SK-N-SH (cell line): Measurements from ENCODE around the gene GALNT13. TPM values are rescaled to one million over a fixed set of nuclear protein-coding genes. Genes with fewer than 3 reads are reported as not detected.

Experiments
- CTCF ChIA-PET: fragments of 300-600, 350-600 bp; formaldehyde crosslinking; extraction: SDS; loops from one replicate; lab custom pipeline; 2021; lab: Yijun Ruan, JAX
- POLR2A ChIA-PET: fragments of 350-600 bp; sonication (Branson Sonifier 250); formaldehyde crosslinking; extraction: SDS; loops from one replicate; lab custom pipeline; 2020; ENCODE audit warnings: antibody characterized with exemption, inconsistent platforms; lab: Yijun Ruan, JAX
- DNase-seq: peaks from one replicate; pipeline ENCODE4 v3.0.0; 2012
- H2AFZ ChIP-seq: fragments of 200-600 bp; sonication (generic); 2 replicates; pipeline ENCODE4 v1.8.1; 2016; ENCODE audit warnings: antibody characterized with exemption, mild to moderate bottlenecking, low read depth
- H3F3A ChIP-seq: fragments of 200-600 bp; sonication (generic); replicated peaks from 2 replicates; pipeline ENCODE3; 2016; ENCODE audit warnings: antibody characterized with exemption, mild to moderate bottlenecking; ENCODE audit not compliant: insufficient read depth
- H3K27ac ChIP-seq, 2 experiments: fragments of 200-500 bp in 1 of 2; fragments of 200-600 bp in 1 of 2; sonication (Bioruptor generic) in 1 of 2; sonication (generic), shearing (Covaris generic) in 1 of 2; 2 replicates each; pipeline versions ENCODE4 v1.5.1 to v1.6.1; 2014 to 2016; ENCODE audit warnings: low read depth in 2 of 2, inconsistent platforms in 1 of 2, low read length in 1 of 2, mild to moderate bottlenecking in 1 of 2, mixed read lengths in 1 of 2
- H3K27me3 ChIP-seq: fragments of 200-600 bp; sonication (generic), shearing (Covaris generic); 2 replicates; pipeline ENCODE4 v1.6.1; 2016; ENCODE audit warnings: mixed run types; ENCODE audit not compliant: insufficient read depth
- H3K36me3 ChIP-seq, 2 experiments: fragments of 200-500 bp in 1 of 2; fragments of 200-600 bp in 1 of 2; sonication (Bioruptor generic) in 1 of 2; sonication (generic) in 1 of 2; replicated peaks in 1 of 2; 2 replicates each; pipeline versions ENCODE3 to v1.5.1; 2014 to 2016; ENCODE audit warnings: low read length in 1 of 2, mild to moderate bottlenecking in 1 of 2; ENCODE audit not compliant: insufficient read depth in 2 of 2, control insufficient read depth in 1 of 2
- H3K4me1 ChIP-seq, 2 experiments: fragments of 200-500 bp in 1 of 2; fragments of 200-600 bp in 1 of 2; sonication (Bioruptor generic) in 1 of 2; sonication (generic), shearing (Covaris generic) in 1 of 2; 2 replicates each; pipeline versions ENCODE4 v1.5.1 to v1.6.1; 2014 to 2016; ENCODE audit warnings: low read depth in 1 of 2, low read length in 1 of 2, mixed run types in 1 of 2; ENCODE audit not compliant: insufficient read depth in 2 of 2, control insufficient read depth in 1 of 2
- H3K4me2 ChIP-seq: fragments of 200-600 bp; sonication (generic), shearing (Covaris generic); 2 replicates; pipeline ENCODE4 v1.6.1; 2017; ENCODE audit warnings: mixed run types
- H3K4me3 ChIP-seq, 2 experiments: fragments of 200-500 bp in 1 of 2; fragments of 200-600 bp in 1 of 2; sonication (Bioruptor generic) in 1 of 2; sonication (generic), shearing (Covaris generic) in 1 of 2; 2 replicates each; pipeline versions ENCODE4 v1.5.1 to v1.8.1; 2014 to 2016; ENCODE audit warnings: low read depth in 2 of 2, inconsistent platforms in 1 of 2, low read length in 1 of 2, mild to moderate bottlenecking in 1 of 2, mixed read lengths in 1 of 2, moderate library complexity in 1 of 2
- H3K79me2 ChIP-seq: fragments of 200-600 bp; sonication (generic); 2 replicates; pipeline ENCODE4 v1.8.1; 2017; ENCODE audit warnings: mild to moderate bottlenecking; ENCODE audit not compliant: insufficient read depth
- H3K9ac ChIP-seq: fragments of 200-600 bp; sonication (generic); 2 replicates; pipeline ENCODE4 v1.6.1; 2017; ENCODE audit warnings: mixed run types
- H3K9me2 ChIP-seq: fragments of 200-600 bp; sonication (generic); 2 replicates; pipeline ENCODE4 v1.6.1; 2017; ENCODE audit warnings: mixed run types
- H3K9me3 ChIP-seq: fragments of 200-600 bp; sonication (generic); 2 replicates; pipeline ENCODE4 v1.6.1; 2017; ENCODE audit warnings: mixed run types, mild to moderate bottlenecking, moderate library complexity
- H4K20me1 ChIP-seq: fragments of 200-600 bp; sonication (generic); 2 replicates; pipeline ENCODE4 v1.6.1; 2017; ENCODE audit warnings: mild to moderate bottlenecking, mixed run types; ENCODE audit not compliant: insufficient read depth
- CHD2 ChIP-seq: fragments of 150-350 bp; IDR thresholded peaks from 2 replicates; pipeline ENCODE4 v1.6.1; 2018; ENCODE audit warnings: low read length; ENCODE audit not compliant: partially characterized antibody
- CTCF ChIP-seq: fragments of 200-600 bp; sonication (generic); IDR thresholded peaks from 2 replicates; pipeline ENCODE4 v1.6.1; 2017; ENCODE audit warnings: antibody characterized with exemption, mild to moderate bottlenecking, moderate library complexity
- ELF1 ChIP-seq: IDR thresholded peaks from 2 replicates; pipeline ENCODE4 v1.4.0; 2012
- EP300 ChIP-seq, 2 experiments: IDR thresholded peaks; 2 replicates each; pipeline versions ENCODE4 v1.4.0 to v1.6.1; 2012; ENCODE audit warnings: borderline replicate concordance in 1 of 2, low read depth in 1 of 2, low read length in 1 of 2
- EZH2phosphoT487 ChIP-seq: fragments of 200-600 bp; sonication (generic); IDR thresholded peaks from 2 replicates; pipeline ENCODE4 v1.6.1; 2017; ENCODE audit warnings: low read depth, mixed run types, mild to moderate bottlenecking, antibody characterized with exemption, moderate library complexity, borderline replicate concordance
- FOSL2 ChIP-seq: IDR thresholded peaks from 2 replicates; pipeline ENCODE4 v1.4.0; 2012; ENCODE audit warnings: low read depth, mild to moderate bottlenecking, moderate library complexity, borderline replicate concordance
- FOXJ3 ChIP-seq: sonication (generic); formaldehyde crosslinking; IDR thresholded peaks from 2 replicates; pipeline ENCODE4 v1.5.1; 2020; ENCODE audit warnings: mild to moderate bottlenecking, missing genetic modification reagents
- MAX ChIP-seq: IDR thresholded peaks from 2 replicates; pipeline ENCODE4 v1.4.0; 2012; ENCODE audit warnings: low read depth
- MEF2A ChIP-seq: IDR thresholded peaks from 2 replicates; pipeline ENCODE4 v1.4.0; 2012; ENCODE audit warnings: low read depth, borderline replicate concordance
- MXI1 ChIP-seq: IDR thresholded peaks from 2 replicates; pipeline ENCODE4 v1.6.1; 2012; ENCODE audit warnings: mild to moderate bottlenecking, low read depth, low read length, improper control_type of control experiment
- NFIC ChIP-seq: IDR thresholded peaks from 2 replicates; pipeline ENCODE4 v1.4.0; 2012; ENCODE audit warnings: borderline replicate concordance
- NRF1 ChIP-seq: IDR thresholded peaks from 2 replicates; pipeline ENCODE4 v1.6.1; 2012; ENCODE audit warnings: low read depth, mild to moderate bottlenecking, low read length
- POLR2AphosphoS5 ChIP-seq: IDR thresholded peaks from 2 replicates; pipeline ENCODE4 v1.6.1; 2012; ENCODE audit warnings: low read depth, low read length
- RAD21 ChIP-seq: IDR thresholded peaks from 2 replicates; pipeline ENCODE4 v1.6.1; 2012; ENCODE audit warnings: mild to moderate bottlenecking, low read length
- RCOR1 ChIP-seq: fragments of 150-350 bp; IDR thresholded peaks from 2 replicates; pipeline ENCODE4 v1.6.1; 2017; ENCODE audit warnings: antibody characterized with exemption, low read length
- REST ChIP-seq: IDR thresholded peaks from 2 replicates; pipeline ENCODE4 v1.6.1; 2012; ENCODE audit warnings: mild to moderate bottlenecking, low read depth, low read length, moderate library complexity
- RFX5 ChIP-seq: IDR thresholded peaks from 2 replicates; pipeline ENCODE4 v1.6.1; 2012; ENCODE audit warnings: mild to moderate bottlenecking, improper control_type of control experiment, low read length
- RXRA ChIP-seq: IDR thresholded peaks from 2 replicates; pipeline ENCODE4 v1.4.0; 2012; ENCODE audit warnings: low read depth, mild to moderate bottlenecking, borderline replicate concordance
- SMC3 ChIP-seq: IDR thresholded peaks from 2 replicates; pipeline ENCODE4 v1.6.1; 2012; ENCODE audit warnings: low read depth, low read length, improper control_type of control experiment
- TAF1 ChIP-seq: IDR thresholded peaks from 2 replicates; pipeline ENCODE4 v1.6.1; 2012; ENCODE audit warnings: low read depth, mild to moderate bottlenecking, low read length, moderate library complexity, borderline replicate concordance
- TCF12 ChIP-seq: IDR thresholded peaks from 2 replicates; pipeline ENCODE4 v1.4.0; 2012
- TEAD4 ChIP-seq: IDR thresholded peaks from 2 replicates; pipeline ENCODE4 v1.4.0; 2012; ENCODE audit warnings: mild to moderate bottlenecking, borderline replicate concordance; ENCODE audit not compliant: insufficient read depth
- USF2 ChIP-seq: fragments of 150-350 bp; IDR thresholded peaks from 2 replicates; pipeline ENCODE4 v1.6.1; 2017; ENCODE audit warnings: antibody characterized with exemption, low read length, low read depth, borderline replicate concordance
- YY1 ChIP-seq: IDR thresholded peaks from 2 replicates; pipeline ENCODE4 v1.4.0; 2012; ENCODE audit warnings: low read depth, mild to moderate bottlenecking
- WGBS: methylation state at CpG from one replicate; pipeline ENCODE4 v1.1.6; 2017; ENCODE audit warnings: low lambda C conversion rate; 5-methylcytosine and 5-hydroxymethylcytosine counted together
- polyA plus RNA-seq, 3 experiments: library from polyadenylated mRNA; depleted of rRNA; stranded (reverse); fragments of >200 nt; gene quantifications; 2 replicates each; pipeline ENCODE4 v1.2.3, GENCODE V29; 2012

Gene GALNT13
- polyA plus RNA-seq, 1 of the 3 experiments (the other 2 are of a cell fraction): 0.33 TPM

- ChIA-PET POLR2A (no interaction called here), CTCF (interaction anchor here (0.6 to 1.9 kb wide), 5 partner anchors 10 to 926 kb away, joined by 3 to 9 read pairs (median 3); no protein-coding TSS in a partner anchor)
- Histone ChIP-seq H3K79me2 (no peaks in the 10 kb centered on the region), H3K27ac (no peak overlapping the region), H3K9ac (no peak overlapping the region), H3K9me2 (no peaks in the 10 kb centered on the region), H3K4me2 (no peak overlapping the region), H3K36me3 (no peaks in the 10 kb centered on the region), H3K9me3 (no peaks in the 10 kb centered on the region), H3F3A (no peaks in the 10 kb centered on the region), H3K27me3 (no peaks in the 10 kb centered on the region), H3K4me1 (no peaks in the 10 kb centered on the region), H2AFZ (no peak overlapping the region), H3K4me3 (no peak overlapping the region; a peak in 1 of 4 replicates), H4K20me1 (no peaks in the 10 kb centered on the region)
- WGBS: 20% methylated on average over 3 of the region's 3 CpGs
- TF ChIP-seq MAX (no peak), CTCF (peak; percentile 70), FOXJ3 (CRISPR knock-in tag) (no peak), ELF1 (no peak), RXRA (no peak), YY1 (no peak), MXI1 (no peak), SMC3 (peak; percentile 31; the same call in 1 of the 2 replicates), NFIC (no peak; the same call in 1 of the 2 replicates), TCF12 (no peak), EZH2phosphoT487 (no peak), NRF1 (no peak), TEAD4 (no peak), RAD21 (peak; percentile 47; the same call in 1 of the 2 replicates), MEF2A (no peak), FOSL2 (no peak), RCOR1 (no peak), POLR2AphosphoS5 (no peak), USF2 (no peak), CHD2 (no peak), REST (no peak), TAF1 (no peak), EP300 (IDR thresholded peaks at IDR 0.05; ENCODE audit: borderline replicate concordance in 1 of 2, low read depth in 1 of 2, low read length in 1 of 2) (no peak), RFX5 (no peak)
- peak; percentile 16 for DNase-seq
Observed at GRCh38 chr2:154402213-154402612, 530.5 kb downstream of the GALNT13 start.
